Measurements from ENCODE around the gene DPYD. TPM values are rescaled to one million over a fixed set of nuclear protein-coding genes. Genes with fewer than 3 reads are reported as not detected.
"Not testable (repeated sequence)": the region's sequence is repeated elsewhere in the genome, so short reads cannot be mapped to it uniquely, and the experiment has no call there.

DPYD gene
- total RNA-seq, 2 experiments from 2014 or later, result 9.8 to 11.1 TPM

DNA sequence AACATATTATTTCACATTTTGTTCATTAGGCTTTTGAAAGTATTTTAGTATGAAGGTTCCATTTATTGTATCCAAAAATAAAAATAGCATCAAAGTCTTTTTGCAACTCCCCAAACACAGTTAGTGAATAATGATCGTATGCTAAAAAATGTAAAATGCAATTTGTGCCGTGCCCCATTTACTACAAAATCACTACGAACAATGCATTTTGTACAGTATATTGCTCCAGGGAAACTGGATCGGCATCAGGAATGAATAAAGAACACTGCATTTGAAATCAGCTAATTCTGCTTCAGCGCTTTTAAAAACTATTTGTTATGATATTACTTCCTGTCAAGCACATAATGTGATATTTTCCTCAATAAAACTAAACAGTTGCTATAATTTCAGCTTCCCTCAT lies 547.8 kb downstream of the DPYD start:
- no peak for DNase-seq
- H3K4me3 Mint-ChIP-seq, result no peak overlapping the region
- H3K9me3 Mint-ChIP-seq, result no peaks in the 10 kb centered on the region
- intact Hi-C loops (cut with micrococcal nuclease), result no loop called here
- no peaks in the 10 kb centered on the region for H3K27me3 Mint-ChIP-seq (ENCODE audit: low read depth)
- H3K27ac Mint-ChIP-seq, result no peak overlapping the region
- H3K36me3 Mint-ChIP-seq (ENCODE audit: low read depth), result peaks cover 18% of the 10 kb centered on the region
- CTCF ChIA-PET, result no interaction called here
- H3K4me1 Mint-ChIP-seq (ENCODE audit: low read depth), result no peaks in the 10 kb centered on the region

DNA sequence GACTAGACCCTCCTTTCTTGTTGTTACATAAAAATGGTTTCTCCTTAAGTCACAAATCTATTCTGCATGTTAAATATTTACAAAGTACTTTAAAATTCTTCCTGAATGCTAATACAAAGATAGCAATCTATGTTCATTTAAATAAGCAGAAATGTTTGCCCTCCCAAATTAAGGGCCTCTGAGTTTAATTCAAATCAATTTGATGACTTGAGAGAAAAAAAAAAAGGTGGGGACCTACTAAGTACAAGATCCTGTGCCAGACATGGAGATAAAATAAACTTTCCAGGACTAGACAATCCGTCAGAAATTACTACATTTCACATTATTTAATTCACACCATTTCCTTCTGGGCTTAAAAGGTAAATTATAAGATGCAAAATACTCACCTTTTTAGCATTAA lies 548.3 kb downstream of the DPYD start:
- CTCF ChIA-PET, result no interaction called here
- Mint-ChIP-seq H3K4me1 (ENCODE audit: low read depth) (no peaks in the 10 kb centered on the region), H3K27ac (no peak overlapping the region), H3K36me3 (ENCODE audit: low read depth) (peaks cover 18% of the 10 kb centered on the region), H3K4me3 (no peak overlapping the region), H3K27me3 (ENCODE audit: low read depth) (no peaks in the 10 kb centered on the region), H3K9me3 (no peaks in the 10 kb centered on the region)
- DNase-seq, result no peak
- intact Hi-C loops (cut with micrococcal nuclease), result no loop called here

DNA sequence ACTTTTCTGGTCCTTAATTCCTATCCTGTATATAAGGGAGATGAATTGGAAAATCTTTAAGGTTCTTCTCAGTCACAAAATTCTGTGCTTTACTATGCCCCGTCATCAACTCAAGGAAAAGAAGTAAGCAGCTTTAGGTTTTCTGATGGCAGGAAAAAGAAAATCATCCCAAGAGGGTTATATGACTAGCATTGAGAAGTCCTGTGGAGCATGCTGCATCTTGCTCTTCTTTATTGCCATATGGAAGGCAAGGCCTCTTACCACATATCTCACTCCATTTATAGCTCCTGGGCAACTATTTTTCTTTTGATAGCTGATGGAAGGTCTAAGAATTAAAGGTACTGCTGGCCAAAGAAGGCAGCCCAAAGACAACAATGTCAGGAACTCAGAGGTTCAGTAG lies 552.5 kb downstream of the DPYD start:
- H3K27me3 Mint-ChIP-seq (ENCODE audit: low read depth), result no peaks in the 10 kb centered on the region
- H3K4me1 Mint-ChIP-seq (ENCODE audit: low read depth), result no peaks in the 10 kb centered on the region
- H3K9me3 Mint-ChIP-seq, result peaks cover 2% of the 10 kb centered on the region
- H3K4me3 Mint-ChIP-seq, result no peak overlapping the region
- no peak overlapping the region for H3K27ac Mint-ChIP-seq
- peaks cover 30% of the 10 kb centered on the region for H3K36me3 Mint-ChIP-seq (ENCODE audit: low read depth)
- CTCF ChIA-PET, result no interaction called here
- DNase-seq, result no peak
- intact Hi-C loops (cut with micrococcal nuclease), result no loop called here

DNA sequence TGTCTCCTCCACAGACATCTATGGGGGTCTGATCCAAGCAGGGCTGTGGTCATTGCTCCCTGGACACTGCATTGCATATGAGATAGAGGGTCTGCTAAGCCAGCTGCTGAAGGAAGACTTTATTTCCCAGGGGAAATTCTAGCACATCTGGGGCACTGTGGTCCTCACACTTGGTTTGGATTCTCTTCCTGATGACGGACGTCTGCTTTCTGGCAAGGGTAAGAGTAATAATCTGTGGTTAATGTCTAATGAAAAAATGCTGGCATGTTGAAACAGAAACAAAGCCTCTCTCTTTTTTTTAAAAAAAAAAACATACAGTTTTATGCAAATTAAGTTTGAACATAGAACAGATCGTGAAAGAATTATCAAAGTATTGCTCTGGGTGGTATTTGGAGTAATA lies 553.9 kb downstream of the DPYD start:
- Mint-ChIP-seq H3K36me3 (ENCODE audit: low read depth) (peaks cover 23% of the 10 kb centered on the region), H3K4me1 (ENCODE audit: low read depth) (no peaks in the 10 kb centered on the region), H3K27ac (no peak overlapping the region), H3K4me3 (no peak overlapping the region), H3K27me3 (ENCODE audit: low read depth) (no peaks in the 10 kb centered on the region), H3K9me3 (peaks cover 2% of the 10 kb centered on the region)
- intact Hi-C loops (cut with micrococcal nuclease), result no loop called here
- CTCF ChIA-PET, result no interaction called here
- no peak for DNase-seq

DNA sequence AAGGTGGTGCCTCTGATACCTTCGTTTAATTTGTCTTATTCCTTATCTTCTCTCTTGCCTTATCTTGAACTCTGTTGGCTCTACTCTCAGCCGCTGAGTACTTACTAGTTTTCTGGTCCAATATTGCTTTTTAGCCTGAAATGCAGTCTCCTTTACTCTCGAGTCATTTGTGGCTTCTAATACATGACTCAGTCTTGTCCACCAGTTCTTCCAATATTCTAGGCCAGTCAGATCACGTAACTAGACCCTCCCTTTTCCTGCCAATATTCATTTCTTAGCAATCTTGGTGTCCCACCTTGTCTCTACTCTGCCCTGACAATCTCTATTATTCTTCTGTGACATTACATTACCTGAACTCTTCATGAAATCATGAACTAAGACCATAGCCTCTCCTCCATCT lies 555.8 kb downstream of the DPYD start:
- no peak for DNase-seq
- Mint-ChIP-seq H3K36me3 (ENCODE audit: low read depth) (peaks cover 31% of the 10 kb centered on the region), H3K27me3 (ENCODE audit: low read depth) (no peaks in the 10 kb centered on the region), H3K4me1 (ENCODE audit: low read depth) (no peaks in the 10 kb centered on the region), H3K4me3 (no peak overlapping the region), H3K27ac (no peak overlapping the region), H3K9me3 (peaks cover 2% of the 10 kb centered on the region)
- intact Hi-C loops (cut with micrococcal nuclease), result no loop called here
- CTCF ChIA-PET, result no interaction called here

DNA sequence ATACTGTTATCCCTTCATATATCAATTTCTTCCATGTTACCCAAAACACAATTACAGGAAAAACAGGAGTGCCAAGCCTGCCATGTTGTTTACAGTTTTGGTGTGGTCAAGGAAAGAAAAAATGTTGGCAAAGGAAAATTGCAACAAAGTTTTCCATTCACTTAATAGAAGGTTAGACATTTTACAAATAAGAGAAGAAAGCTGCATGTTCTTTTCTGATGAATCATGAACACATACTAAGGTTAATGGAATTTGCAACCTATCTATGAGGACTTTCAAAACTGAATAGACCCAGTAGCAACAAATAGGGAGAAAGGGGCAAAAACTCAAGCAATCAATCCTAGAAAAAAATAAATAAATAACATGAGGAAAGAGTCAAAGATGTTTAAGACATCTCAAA lies 556.7 kb downstream of the DPYD start:
- H3K4me1 Mint-ChIP-seq (ENCODE audit: low read depth), result no peaks in the 10 kb centered on the region
- no peak overlapping the region for H3K27ac Mint-ChIP-seq
- intact Hi-C loops (cut with micrococcal nuclease), result no loop called here
- no peaks in the 10 kb centered on the region for H3K27me3 Mint-ChIP-seq (ENCODE audit: low read depth)
- CTCF ChIA-PET, result no interaction called here
- peaks cover 37% of the 10 kb centered on the region for H3K36me3 Mint-ChIP-seq (ENCODE audit: low read depth)
- no peak overlapping the region for H3K4me3 Mint-ChIP-seq
- H3K9me3 Mint-ChIP-seq, result peaks cover 2% of the 10 kb centered on the region
- DNase-seq, result no peak

DNA sequence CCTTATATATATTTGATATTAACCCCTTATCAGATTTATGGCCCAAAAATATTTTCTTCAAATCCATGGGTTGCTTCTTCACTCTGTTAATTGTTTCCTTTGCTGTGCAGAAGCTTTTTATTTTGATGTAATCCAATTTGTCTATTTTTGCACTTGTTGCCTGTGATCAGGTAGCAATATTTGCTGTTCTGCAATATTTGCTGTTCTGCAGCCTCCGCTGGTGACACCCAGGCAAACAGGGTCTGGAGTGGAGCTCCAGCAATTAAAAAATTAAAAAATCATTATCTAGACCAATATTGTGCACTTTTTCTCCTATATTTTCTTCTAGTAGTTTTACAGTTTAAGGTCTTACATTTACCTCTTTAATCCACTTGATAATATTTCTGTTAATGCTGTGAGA lies 564.5 kb downstream of the DPYD start:
- CTCF ChIA-PET, result no interaction called here
- H3K4me3 Mint-ChIP-seq, result no peak overlapping the region
- no peak for DNase-seq
- H3K4me1 Mint-ChIP-seq (ENCODE audit: low read depth), result no peaks in the 10 kb centered on the region
- H3K27me3 Mint-ChIP-seq (ENCODE audit: low read depth), result no peaks in the 10 kb centered on the region
- H3K27ac Mint-ChIP-seq, result no peak overlapping the region
- intact Hi-C loops (cut with micrococcal nuclease), result no loop called here
- H3K36me3 Mint-ChIP-seq (ENCODE audit: low read depth), result peaks cover 33% of the 10 kb centered on the region
- peaks cover 3% of the 10 kb centered on the region for H3K9me3 Mint-ChIP-seq

DNA sequence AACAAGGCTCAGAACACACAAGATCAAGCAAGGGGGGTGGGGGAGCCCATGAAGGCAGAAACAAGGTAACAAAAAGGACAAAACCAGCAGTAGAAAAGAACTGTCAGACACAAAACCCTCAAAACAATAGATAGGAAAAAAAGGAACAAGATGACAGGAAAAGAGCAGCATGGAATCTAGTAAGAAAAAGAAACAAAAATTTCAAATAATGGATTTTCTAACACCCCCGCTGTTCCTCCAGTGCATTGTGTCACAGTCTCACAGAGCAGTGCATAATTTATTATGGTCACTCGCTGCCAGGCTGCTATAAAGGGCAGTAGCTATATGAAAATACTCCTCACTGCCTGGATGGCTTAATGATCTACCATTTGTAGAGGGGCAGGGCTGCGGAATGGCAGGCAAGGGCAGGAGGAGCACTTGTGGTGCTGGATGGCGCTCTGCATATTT lies 567.9 kb downstream of the DPYD start:
- no peak overlapping the region for H3K4me3 Mint-ChIP-seq
- H3K27ac Mint-ChIP-seq, result no peak overlapping the region
- H3K36me3 Mint-ChIP-seq (ENCODE audit: low read depth), result peaks cover 9% of the 10 kb centered on the region
- CTCF ChIA-PET, result no interaction called here
- intact Hi-C loops (cut with micrococcal nuclease), result no loop called here
- H3K27me3 Mint-ChIP-seq (ENCODE audit: low read depth), result no peaks in the 10 kb centered on the region
- no peaks in the 10 kb centered on the region for H3K4me1 Mint-ChIP-seq (ENCODE audit: low read depth)
- DNase-seq, result no peak
- H3K9me3 Mint-ChIP-seq, result peaks cover 3% of the 10 kb centered on the region

DNA sequence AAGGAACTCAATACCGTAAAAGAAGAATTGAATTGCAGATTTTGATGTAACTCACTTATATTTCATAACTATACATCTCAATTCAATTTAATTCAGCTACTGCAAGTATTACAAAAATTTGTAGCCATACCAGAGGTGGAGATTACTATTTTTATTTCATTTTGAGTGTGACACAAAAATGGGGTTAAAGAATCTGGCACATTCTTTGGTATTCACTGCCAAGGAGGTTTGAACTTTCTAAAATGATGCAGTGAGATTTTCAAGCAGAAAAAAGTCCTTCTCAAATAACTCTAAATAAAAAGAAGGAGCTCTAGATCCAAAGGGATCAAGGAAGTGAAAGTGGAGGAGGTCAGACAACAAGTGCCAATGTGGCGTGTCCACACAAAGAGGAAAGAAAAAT lies 569.0 kb downstream of the DPYD start:
- Mint-ChIP-seq H3K9me3 (no peaks in the 10 kb centered on the region), H3K4me3 (no peak overlapping the region), H3K4me1 (ENCODE audit: low read depth) (no peaks in the 10 kb centered on the region), H3K36me3 (ENCODE audit: low read depth) (peaks cover 5% of the 10 kb centered on the region), H3K27me3 (ENCODE audit: low read depth) (no peaks in the 10 kb centered on the region), H3K27ac (no peak overlapping the region)
- DNase-seq, result no peak
- CTCF ChIA-PET, result no interaction called here
- intact Hi-C loops (cut with micrococcal nuclease), result no loop called here

DNA sequence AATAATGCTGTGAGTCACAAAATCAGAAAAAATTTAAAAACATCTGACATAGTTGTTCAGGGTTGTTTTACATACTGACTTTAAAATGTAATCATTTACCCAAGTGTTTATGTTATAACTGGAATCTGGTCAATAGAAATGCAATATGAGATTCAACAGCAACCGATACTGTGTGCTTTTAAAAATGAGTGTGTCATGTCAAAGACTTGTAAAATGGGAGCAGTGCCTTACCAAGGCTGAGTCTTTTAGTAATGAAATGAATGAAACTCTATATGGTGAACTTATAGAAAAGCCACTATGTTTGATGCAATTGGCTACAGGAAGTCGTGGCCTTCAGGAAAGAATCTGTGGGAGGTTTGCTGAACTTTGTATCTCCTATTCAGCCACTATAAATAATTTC lies 570.2 kb downstream of the DPYD start:
- Mint-ChIP-seq H3K4me1 (ENCODE audit: low read depth) (no peaks in the 10 kb centered on the region), H3K27me3 (ENCODE audit: low read depth) (no peaks in the 10 kb centered on the region), H3K36me3 (ENCODE audit: low read depth) (peaks cover 2% of the 10 kb centered on the region), H3K27ac (no peak overlapping the region), H3K9me3 (no peaks in the 10 kb centered on the region), H3K4me3 (no peak overlapping the region)
- CTCF ChIA-PET, result no interaction called here
- intact Hi-C loops (cut with micrococcal nuclease), result no loop called here
- no peak for DNase-seq

DNA sequence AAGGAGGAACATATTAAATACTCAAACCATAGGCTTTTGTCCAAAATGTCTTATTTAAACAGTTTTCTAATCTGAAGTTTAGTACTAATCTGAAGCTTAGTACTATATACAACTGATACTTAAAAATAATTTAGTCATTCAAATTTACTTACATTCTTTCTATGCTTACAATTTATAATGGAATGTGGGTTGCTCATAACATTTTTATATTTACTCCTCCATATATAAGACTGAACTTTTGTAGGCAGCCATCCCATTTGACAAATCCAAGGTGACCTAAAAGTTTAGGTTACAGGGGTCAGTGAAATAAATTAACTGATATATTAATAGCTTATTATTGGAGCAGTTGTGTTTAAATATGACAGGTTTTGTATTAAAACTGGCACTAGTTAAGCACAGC lies 570.6 kb downstream of the DPYD start:
- Mint-ChIP-seq H3K9me3 (no peaks in the 10 kb centered on the region), H3K27ac (no peak overlapping the region), H3K4me3 (no peak overlapping the region), H3K4me1 (ENCODE audit: low read depth) (no peaks in the 10 kb centered on the region), H3K27me3 (ENCODE audit: low read depth) (no peaks in the 10 kb centered on the region), H3K36me3 (ENCODE audit: low read depth) (peaks cover 2% of the 10 kb centered on the region)
- CTCF ChIA-PET, result no interaction called here
- no peak for DNase-seq
- intact Hi-C loops (cut with micrococcal nuclease), result no loop called here

DNA sequence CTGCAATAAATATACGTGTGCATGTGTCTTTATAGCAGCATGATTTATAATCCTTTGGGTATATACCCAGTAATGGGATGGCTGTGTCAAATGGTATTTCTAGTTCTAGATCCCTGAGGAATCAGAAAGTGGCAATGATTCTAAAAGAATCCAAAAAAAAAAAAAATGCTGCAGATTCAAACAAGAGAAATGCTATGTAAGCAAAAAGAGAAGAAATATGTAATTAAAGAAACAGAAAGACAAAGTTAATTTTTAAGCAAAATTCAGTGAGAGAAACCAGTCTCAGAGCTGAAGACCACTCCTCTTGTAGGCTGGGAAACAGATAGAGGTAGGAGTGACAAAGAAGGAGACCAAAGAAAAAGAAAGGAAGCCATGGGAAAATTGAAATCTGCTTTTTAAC lies 571.0 kb downstream of the DPYD start:
- H3K9me3 Mint-ChIP-seq; intact Hi-C loops (cut with micrococcal nuclease); H3K4me3 Mint-ChIP-seq; DNase-seq; H3K27me3 Mint-ChIP-seq (ENCODE audit: low read depth); H3K36me3 Mint-ChIP-seq (ENCODE audit: low read depth); H3K27ac Mint-ChIP-seq; CTCF ChIA-PET; H3K4me1 Mint-ChIP-seq (ENCODE audit: low read depth): not testable (repeated sequence)

DNA sequence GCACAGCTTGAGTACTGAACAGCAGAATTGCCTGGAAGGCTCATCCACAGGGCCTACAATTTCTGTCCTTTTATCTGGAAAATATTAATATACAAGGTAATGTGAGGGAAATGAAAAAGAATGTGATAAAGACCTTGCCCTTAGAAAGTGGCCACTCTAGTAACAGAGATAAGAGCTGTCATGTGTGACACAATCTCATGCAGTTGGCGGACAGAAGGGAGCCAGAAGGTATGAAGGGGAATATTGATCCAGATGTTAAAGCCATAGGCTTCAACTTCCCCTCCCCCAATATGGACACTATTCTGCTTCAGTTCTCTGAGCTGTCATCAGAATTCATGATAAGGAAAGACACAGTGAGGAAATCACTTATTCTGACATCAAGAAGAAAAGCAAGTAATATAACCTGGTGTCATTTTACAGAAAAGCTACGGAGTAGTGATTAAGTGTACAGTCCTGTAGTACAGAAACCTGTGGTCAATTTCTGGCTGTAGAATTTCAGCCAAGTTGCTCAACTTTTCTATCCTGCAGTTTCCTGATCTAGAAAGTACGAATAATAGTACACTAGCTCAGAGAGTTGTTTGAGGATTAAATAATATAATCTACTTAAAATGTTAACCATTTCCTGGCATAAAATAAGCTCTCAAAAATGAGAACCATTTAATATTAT lies 572.1 kb downstream of the DPYD start:
- Mint-ChIP-seq H3K27me3 (ENCODE audit: low read depth) (no peaks in the 10 kb centered on the region), H3K9me3 (no peaks in the 10 kb centered on the region), H3K27ac (no peak overlapping the region), H3K4me3 (no peak overlapping the region), H3K4me1 (ENCODE audit: low read depth) (no peaks in the 10 kb centered on the region), H3K36me3 (ENCODE audit: low read depth) (peaks cover 2% of the 10 kb centered on the region)
- CTCF ChIA-PET, result interaction anchor here (0.6 kb wide), 1 partner anchor 195 kb away, joined by 3 read pairs; no protein-coding TSS in a partner anchor
- intact Hi-C loops (cut with micrococcal nuclease), result no loop called here
- DNase-seq, result no peak

DNA sequence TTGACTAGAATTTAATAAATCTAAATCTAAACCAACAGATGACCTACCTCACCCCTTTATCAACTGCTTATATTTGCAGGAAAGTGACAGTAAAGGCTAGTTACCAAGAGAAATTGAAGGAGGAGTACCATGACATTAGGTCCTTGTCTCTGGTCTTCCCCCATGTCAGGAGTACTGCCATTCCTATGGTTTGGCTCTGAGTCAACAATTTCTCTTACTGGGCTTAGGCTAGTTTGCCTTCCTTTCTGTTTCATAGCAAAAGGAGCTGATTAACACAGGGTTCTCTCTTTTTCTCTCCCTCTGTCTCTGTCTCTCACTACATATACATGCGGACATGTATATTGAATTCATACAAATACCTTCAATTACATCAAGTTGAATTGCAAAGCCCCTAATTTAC lies 579.9 kb downstream of the DPYD start:
- DNase-seq, result no peak
- Mint-ChIP-seq H3K27ac (no peak overlapping the region), H3K4me3 (no peak overlapping the region), H3K36me3 (ENCODE audit: low read depth) (no peaks in the 10 kb centered on the region), H3K4me1 (ENCODE audit: low read depth) (no peaks in the 10 kb centered on the region), H3K9me3 (no peaks in the 10 kb centered on the region), H3K27me3 (ENCODE audit: low read depth) (no peaks in the 10 kb centered on the region)
- intact Hi-C loops (cut with micrococcal nuclease), result no loop called here
- CTCF ChIA-PET, result no interaction called here

Measured in activated naive CD4-positive, alpha-beta T cell treated with anti-CD3 and anti-CD28 coated beads for 36 hours (primary cell).